Activated CD8-positive, alpha-beta memory T cell treated with anti-CD3 and anti-CD28 coated beads for 4 hours (primary cell): ENCODE data around the gene MAGEB6.
"Not testable (repeated sequence)": the region's sequence is repeated elsewhere in the genome, so short reads cannot be mapped to it uniquely, and the experiment has no call there.

ENCODE experiments used
- DNase-seq, 2 donors: peaks; one replicate each; pipeline ENCODE4 v3.0.0-alpha.2; 2020; ENCODE audit warnings: low read depth in 2 of 2

Gene MAGEB6

DNA sequence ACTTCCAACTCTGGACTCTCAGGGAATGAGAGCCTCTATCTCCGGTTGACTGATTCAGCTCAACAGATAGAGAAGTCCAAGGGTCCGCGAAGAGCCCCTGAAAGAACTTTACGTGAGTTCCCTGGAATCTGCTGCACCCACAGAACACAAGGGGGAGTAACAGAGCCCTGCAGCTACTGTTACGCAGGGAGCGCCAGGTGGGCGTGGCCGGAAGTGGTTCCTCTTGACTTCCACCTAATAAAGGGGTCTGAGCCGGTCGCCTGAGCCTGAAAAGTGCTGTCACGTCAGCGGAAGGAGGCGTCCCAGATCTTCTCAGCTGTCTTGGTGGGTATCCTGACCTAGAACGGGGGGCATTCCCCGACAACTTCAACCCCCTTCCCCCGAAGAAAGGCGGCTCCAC is at the start of gene MAGEB6:
TSS of gene MAGEB6 (plus strand) at position 237 of the 400 bp plus-strand sequence. CDS start 1,407 bp downstream, outside the sequence.
- DNase-seq: no peak

DNA sequence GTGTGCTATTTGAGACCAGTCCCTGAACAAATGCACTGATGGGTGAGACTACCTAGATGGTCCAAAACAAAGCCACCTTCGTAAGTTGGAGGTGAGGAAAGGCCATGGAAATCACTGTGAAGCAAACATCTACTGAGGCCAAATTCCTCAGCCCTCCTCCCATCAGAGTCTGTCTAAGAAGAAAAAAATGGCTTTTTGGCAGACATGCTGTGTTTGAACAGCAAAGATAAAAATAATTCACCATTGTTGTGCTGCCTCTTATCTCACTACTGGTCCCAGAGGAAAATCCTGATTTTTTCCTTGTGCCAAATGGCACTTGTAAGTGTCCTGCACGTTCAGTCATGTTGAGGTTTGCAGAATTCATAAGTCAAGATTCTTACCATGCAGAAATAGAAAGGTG is 46.2 kb upstream of the MAGEB6 start:
- DNase-seq: no peak

- DNase-seq: no peak
These were observed 31.9 kb upstream of the MAGEB6 start, which contains the start of gene MAGEB6B for GRCh38 chrX:26160301-26160700. Gene MAGEB6B, plus strand, starts transcription at chrX:26160601. Its CDS starts 0 bp downstream, at chrX:26160601.

- DNase-seq: no peak
These were observed 11.3 kb downstream of the MAGEB6 start for GRCh38 chrX:26203561-26203960.

- DNase-seq: not testable (repeated sequence)
These were observed 12.5 kb downstream of the MAGEB6 start for GRCh38 chrX:26204717-26205116.

DNA sequence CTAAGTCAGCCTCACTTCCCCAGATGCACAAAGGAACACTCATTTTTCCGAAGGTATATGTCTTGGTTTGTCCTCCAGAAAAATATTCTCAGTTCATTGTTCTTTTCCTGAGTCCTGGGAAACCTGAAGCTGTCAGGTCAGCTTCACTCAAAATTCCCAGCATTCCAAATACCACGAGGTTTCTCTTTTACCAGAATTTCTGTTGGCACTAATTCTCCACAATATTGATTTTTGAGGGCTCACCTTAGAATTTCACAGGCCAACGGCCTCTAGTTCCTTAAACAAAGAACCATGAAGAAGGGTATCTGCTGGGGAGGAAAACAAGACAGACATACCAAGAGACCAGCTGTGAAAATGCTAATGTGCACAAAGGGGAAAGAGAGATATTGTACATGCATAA is 15.8 kb downstream of the MAGEB6 start:
- DNase-seq: no peak

- DNase-seq: no peak
These were observed 23.6 kb downstream of the MAGEB6 start, which contains the start of gene MAGEB5 for GRCh38 chrX:26215869-26216268. Gene MAGEB5, plus strand, starts transcription at chrX:26216169. Its CDS starts 1,133 bp downstream, at chrX:26217302.

GRCh38 chrX:26219351-26219750 is 27.1 kb downstream of the MAGEB6 start:
- no peak for DNase-seq

- DNase-seq: no peak
These were observed 41.9 kb downstream of the MAGEB6 start for GRCh38 chrX:26234177-26234576.
